Activated T-cell treated with anti-CD3 and anti-CD28 coated beads for 1 hour (primary cell): Measurements from ENCODE around the gene ARHGAP4.

Source experiments
- DNase-seq: peaks from one replicate; pipeline ENCODE4 v3.0.0-alpha.2; 2020; ENCODE audit warnings: low read depth

ARHGAP4 gene

GRCh38 chrX:153866302-153867019 lies 59.6 kb downstream of the ARHGAP4 start:
- DNase-seq: no peak

- DNase-seq: no peak
These were observed 60.4 kb downstream of the ARHGAP4 start for GRCh38 chrX:153865685-153866084.

GRCh38 chrX:153865321-153865580 lies 60.8 kb downstream of the ARHGAP4 start:
- no peak for DNase-seq

GRCh38 chrX:153864561-153865320 lies 61.3 kb downstream of the ARHGAP4 start:
- no peak for DNase-seq

- DNase-seq: no peak
These were observed 62.0 kb downstream of the ARHGAP4 start for GRCh38 chrX:153864101-153864500.

GRCh38 chrX:153863251-153863991 lies 62.6 kb downstream of the ARHGAP4 start:
- DNase-seq: no peak

- DNase-seq: no peak
These were observed 63.5 kb downstream of the ARHGAP4 start for GRCh38 chrX:153862369-153863250.

GRCh38 chrX:153861733-153862310 lies 64.2 kb downstream of the ARHGAP4 start:
- no peak for DNase-seq

GRCh38 chrX:153861151-153861550 lies 64.9 kb downstream of the ARHGAP4 start:
- DNase-seq: no peak
